Mucosa of stomach (tissue), 1 donor: ENCODE results near the gene RASAL1.

Source experiments
- H3K27me3 ChIP-seq: one replicate; pipeline ENCODE4 v1.7.0; 2013; ENCODE audit warnings: mild to moderate bottlenecking, low read length; ENCODE audit not compliant: control insufficient read depth, insufficient read depth
- H3K36me3 ChIP-seq: one replicate; pipeline ENCODE4 v1.7.0; 2013; ENCODE audit warnings: low read length; ENCODE audit not compliant: control insufficient read depth, insufficient read depth
- H3K4me1 ChIP-seq: one replicate; pipeline ENCODE4 v1.7.0; 2013; ENCODE audit warnings: mild to moderate bottlenecking, low read length; ENCODE audit not compliant: control insufficient read depth, insufficient read depth
- H3K4me3 ChIP-seq: one replicate; pipeline ENCODE4 v1.7.0; 2013; ENCODE audit warnings: low read length
- H3K9ac ChIP-seq: one replicate; pipeline ENCODE4 v1.7.0; 2013; ENCODE audit warnings: mild to moderate bottlenecking, low read length, moderate library complexity
- H3K9me3 ChIP-seq: one replicate; pipeline ENCODE4 v1.7.0; 2013; ENCODE audit warnings: mild to moderate bottlenecking, low read length, moderate library complexity; ENCODE audit not compliant: control insufficient read depth
- donor health status: Pancreatic carcinoma.

Gene RASAL1

GRCh38 chr12:113158439-113159203 lies 23.1 kb upstream of the RASAL1 start:
- Histone ChIP-seq H3K4me1 (peaks cover 30% of the 10 kb centered on the region), H3K9me3 (no peaks in the 10 kb centered on the region), H3K9ac (no peak overlapping the region), H3K36me3 (peaks cover 15% of the 10 kb centered on the region), H3K27me3 (peaks cover 17% of the 10 kb centered on the region), H3K4me3 (no peak overlapping the region)

GRCh38 chr12:113157218-113157859 lies 21.8 kb upstream of the RASAL1 start:
- Histone ChIP-seq H3K4me1 (peaks cover 35% of the 10 kb centered on the region), H3K27me3 (peaks cover 17% of the 10 kb centered on the region), H3K9me3 (no peaks in the 10 kb centered on the region), H3K9ac (no peak overlapping the region), H3K36me3 (peaks cover 11% of the 10 kb centered on the region), H3K4me3 (no peak overlapping the region)

GRCh38 chr12:113155646-113156045 lies 20.1 kb upstream of the RASAL1 start:
- Histone ChIP-seq H3K4me1 (peaks cover 44% of the 10 kb centered on the region), H3K9me3 (no peaks in the 10 kb centered on the region), H3K4me3 (no peak overlapping the region), H3K27me3 (peaks cover 22% of the 10 kb centered on the region), H3K36me3 (peaks cover 6% of the 10 kb centered on the region), H3K9ac (no peak overlapping the region)

- Histone ChIP-seq H3K9me3 (no peaks in the 10 kb centered on the region), H3K4me1 (peaks cover 44% of the 10 kb centered on the region), H3K4me3 (no peak overlapping the region), H3K27me3 (peaks cover 22% of the 10 kb centered on the region), H3K36me3 (peaks cover 6% of the 10 kb centered on the region), H3K9ac (peak overlapping the region; percentile 24)
Measured at GRCh38 chr12:113155060-113155459, 19.5 kb upstream of the RASAL1 start.

- H3K9me3 ChIP-seq, result no peaks in the 10 kb centered on the region
- peaks cover 6% of the 10 kb centered on the region for H3K36me3 ChIP-seq
- H3K9ac ChIP-seq, result peak overlapping the region; percentile 24
- no peak overlapping the region for H3K4me3 ChIP-seq
- H3K27me3 ChIP-seq, result peaks cover 22% of the 10 kb centered on the region
- H3K4me1 ChIP-seq, result peaks cover 45% of the 10 kb centered on the region
Measured at GRCh38 chr12:113154351-113154973, 18.9 kb upstream of the RASAL1 start.

- Histone ChIP-seq H3K4me1 (peaks cover 54% of the 10 kb centered on the region), H3K36me3 (no peaks in the 10 kb centered on the region), H3K9me3 (no peaks in the 10 kb centered on the region), H3K9ac (peak overlapping the region; percentile 51), H3K4me3 (peak overlapping the region; percentile 0), H3K27me3 (peaks cover 22% of the 10 kb centered on the region)
Measured at GRCh38 chr12:113152835-113153814, 17.6 kb upstream of the RASAL1 start.

- H3K9me3 ChIP-seq, result no peaks in the 10 kb centered on the region
- H3K27me3 ChIP-seq, result peaks cover 22% of the 10 kb centered on the region
- H3K4me3 ChIP-seq, result peak overlapping the region; percentile 0
- H3K9ac ChIP-seq, result peak overlapping the region; percentile 51
- no peaks in the 10 kb centered on the region for H3K36me3 ChIP-seq
- H3K4me1 ChIP-seq, result peaks cover 54% of the 10 kb centered on the region
Measured at GRCh38 chr12:113152196-113152834, 16.8 kb upstream of the RASAL1 start.

- H3K36me3 ChIP-seq, result no peaks in the 10 kb centered on the region
- no peak overlapping the region for H3K4me3 ChIP-seq
- H3K9me3 ChIP-seq, result no peaks in the 10 kb centered on the region
- no peak overlapping the region for H3K9ac ChIP-seq
- H3K4me1 ChIP-seq, result peaks cover 54% of the 10 kb centered on the region
- H3K27me3 ChIP-seq, result peaks cover 22% of the 10 kb centered on the region
Measured at GRCh38 chr12:113151655-113152054, 16.1 kb upstream of the RASAL1 start.

- peak within 1 kb of the TSS; percentile 58 for H3K9ac ChIP-seq
- peak within 1 kb of the TSS; percentile 34 for H3K4me3 ChIP-seq
- no peaks in the 10 kb centered on the region for H3K9me3 ChIP-seq
- H3K36me3 ChIP-seq, result no peaks in the 10 kb centered on the region
- H3K27me3 ChIP-seq, result peaks cover 13% of the 10 kb centered on the region
- peaks cover 54% of the 10 kb centered on the region for H3K4me1 ChIP-seq
Measured at GRCh38 chr12:113149361-113150150, 14.0 kb upstream of the RASAL1 start, which contains the start of gene CFAP73. TSS of gene CFAP73 (plus strand) at chr12:113149724. CDS start at chr12:113149858, 134 bp downstream.

GRCh38 chr12:113146999-113147398 lies 11.4 kb upstream of the RASAL1 start:
- Histone ChIP-seq H3K27me3 (peaks cover 3% of the 10 kb centered on the region), H3K9me3 (no peaks in the 10 kb centered on the region), H3K9ac (no peak overlapping the region), H3K4me1 (peaks cover 52% of the 10 kb centered on the region), H3K36me3 (no peaks in the 10 kb centered on the region), H3K4me3 (no peak overlapping the region)
